Measurements from ENCODE around the gene UNC45A. TPM values are rescaled to one million over a fixed set of nuclear protein-coding genes. Genes with fewer than 3 reads are reported as not detected.

UNC45A gene
- total RNA-seq, 1 experiment from 2014 or later: 84.4 TPM

DNA sequence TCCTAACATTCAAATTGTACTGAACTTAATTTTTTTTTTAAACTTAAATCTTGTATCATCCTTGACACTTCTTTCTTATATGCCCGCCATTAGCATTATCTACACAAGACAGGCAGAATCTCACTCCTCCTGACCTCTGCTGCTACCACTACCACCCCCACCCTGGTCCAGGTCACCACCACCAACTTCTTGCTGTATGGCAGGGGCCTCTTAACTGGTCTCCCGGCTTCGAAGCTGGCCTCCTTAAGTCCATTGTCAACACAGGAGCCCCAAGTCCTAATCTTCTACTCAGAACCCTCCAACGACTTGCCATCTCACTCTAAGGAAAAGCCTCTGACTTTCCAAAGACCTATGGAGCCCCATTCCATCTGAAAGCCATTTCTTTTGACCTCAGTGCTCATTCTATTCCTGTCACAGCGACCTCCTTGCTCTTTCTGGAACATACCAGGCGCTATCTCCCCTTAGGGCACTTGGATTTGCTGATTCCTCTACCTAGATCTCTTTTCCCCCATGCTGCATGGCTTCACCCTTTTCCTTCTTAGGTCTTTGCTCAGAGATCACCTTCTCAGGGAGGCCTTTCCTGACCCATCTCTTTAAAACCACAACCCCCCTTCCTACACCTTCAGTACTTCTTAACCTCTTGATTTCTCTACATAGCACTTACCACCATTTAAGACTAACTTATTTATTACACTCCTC lies 56.7 kb downstream of the UNC45A start:
- intact Hi-C loops (cut with micrococcal nuclease; ENCODE audit: unreplicated experiment): no loop called here

GRCh38 chr15:90994059-90994416 lies 59.0 kb downstream of the UNC45A start:
- CTCF ChIA-PET: no interaction called here
- no TSS peak for BruUV-seq (replicated peaks)

More for the DNA sequence above, 56.7 kb downstream of the UNC45A start:
- ChIA-PET CTCF (no interaction called here), POLR2A (no interaction called here)
- no peaks in the 10 kb centered on the region for H3K27me3 ChIP-seq (ENCODE audit: control insufficient read depth, insufficient read depth, low read length)
- DNase-seq (ENCODE audit: low read depth, low spot score) (no peak), ATAC-seq (no peak)
- in situ Hi-C loops (cut with HindIII; ENCODE audit: low pct_unique_long_range_greater_than_20kb, low sequenced_read_pairs): no loop called here
- no peak overlapping the region for H3K4me3 ChIP-seq (ENCODE audit: low read depth in 2 of 2, low read length in 2 of 2)
- no peaks in the 10 kb centered on the region for H3K9me3 ChIP-seq (ENCODE audit: control insufficient read depth, insufficient read depth, low read depth, low read length)
- H3K36me3 ChIP-seq (ENCODE audit: control insufficient read depth, insufficient read depth, low read length): no peaks in the 10 kb centered on the region; the same call in 1 of the 2 replicates
- H3K27ac ChIP-seq (ENCODE audit: low read length): peak overlapping the region; percentile 95
- TF ChIP-seq REST (IDR thresholded peaks at IDR 0.05; ENCODE audit: insufficient read depth in 1 of 2, low read depth in 2 of 2, low read length in 1 of 2): no peak
- BruUV-seq (replicated peaks): no TSS peak
- peaks cover 46% of the 10 kb centered on the region for H3K4me1 ChIP-seq (ENCODE audit: control insufficient read depth, insufficient read depth, low read length)

More at GRCh38 chr15:90994059-90994416, 59.0 kb downstream of the UNC45A start:
- in situ Hi-C loops (cut with HindIII; ENCODE audit: low pct_unique_long_range_greater_than_20kb, low sequenced_read_pairs) (no loop called here), intact Hi-C loops (cut with micrococcal nuclease; ENCODE audit: unreplicated experiment) (no loop called here)
- peaks cover 25% of the 10 kb centered on the region for H3K4me1 ChIP-seq (ENCODE audit: control insufficient read depth, insufficient read depth, low read length)
- POLR2A ChIA-PET: interaction anchor here (1.1 kb wide), 1 partner anchor 17 kb away, joined by 11 read pairs; no protein-coding TSS in a partner anchor
- peak overlapping the region; percentile 78 to 86 for H3K4me3 ChIP-seq (ENCODE audit: low read depth in 2 of 2, low read length in 2 of 2)
- H3K9me3 ChIP-seq (ENCODE audit: control insufficient read depth, insufficient read depth, low read depth, low read length): no peaks in the 10 kb centered on the region
- H3K36me3 ChIP-seq (ENCODE audit: control insufficient read depth, insufficient read depth, low read length): peaks cover 3% of the 10 kb centered on the region
- peak overlapping the region; percentile 95 for H3K27ac ChIP-seq (ENCODE audit: low read length)
- no peaks in the 10 kb centered on the region for H3K27me3 ChIP-seq (ENCODE audit: control insufficient read depth, insufficient read depth, low read length)
- DNase-seq (ENCODE audit: low read depth, low spot score) (no peak), ATAC-seq (peak; percentile 36)
- no peak for TF ChIP-seq CTCF (IDR thresholded peaks at IDR 0.05)
- 0 out of 4 replicates have a peak, but pooled peaks of 1 of the 2 experiments have one; percentile 10 for TF ChIP-seq REST (IDR thresholded peaks at IDR 0.05; ENCODE audit: insufficient read depth in 1 of 2, low read depth in 2 of 2, low read length in 1 of 2)

Data from Panc1 (cell line).